WTC11 (cell line): ENCODE results near the gene DNLZ.

Source experiments
- CTCF ChIP-seq: fragments of 200-600 bp; IDR thresholded peaks from 2 replicates; pipeline ENCODE4 v1.8.0; 2022; ENCODE audit warnings: antibody characterized with exemption
- E2F4 ChIP-seq: sonication (generic); formaldehyde crosslinking; IDR thresholded peaks from 2 replicates; pipeline ENCODE4 v1.8.1; 2022; ENCODE audit warnings: low read depth, mild to moderate bottlenecking, moderate library complexity, missing genetic modification reagents, borderline replicate concordance
- ETV6 ChIP-seq: sonication (generic); formaldehyde crosslinking; IDR thresholded peaks from 2 replicates; pipeline ENCODE4 v1.8.1; 2022; ENCODE audit warnings: mild to moderate bottlenecking, missing genetic modification reagents
- MAX ChIP-seq: sonication (generic); formaldehyde crosslinking; IDR thresholded peaks from 2 replicates; pipeline ENCODE4 v1.8.0; 2022; ENCODE audit warnings: mild to moderate bottlenecking, missing genetic modification reagents
- NFYB ChIP-seq: sonication (generic); formaldehyde crosslinking; conservative IDR thresholded peaks from 2 replicates; pipeline ENCODE4 v1.8.0; 2022; ENCODE audit warnings: low read depth, missing genetic modification reagents
- NR1H2 ChIP-seq: sonication (generic); formaldehyde crosslinking; IDR thresholded peaks from 2 replicates; pipeline ENCODE4 v1.9.0; 2021; ENCODE audit warnings: mild to moderate bottlenecking, moderate library complexity, missing genetic modification reagents
- PRDM15 ChIP-seq: sonication (generic); formaldehyde crosslinking; IDR thresholded peaks from 2 replicates; pipeline ENCODE4 v1.8.0; 2022; ENCODE audit warnings: missing genetic modification reagents
- PREB ChIP-seq: sonication (generic); formaldehyde crosslinking; IDR thresholded peaks from 2 replicates; pipeline ENCODE4 v1.8.1; 2022; ENCODE audit warnings: mild to moderate bottlenecking, missing genetic modification reagents, moderate library complexity, borderline replicate concordance
- TCF7 ChIP-seq: sonication (generic); formaldehyde crosslinking; IDR thresholded peaks from 2 replicates; pipeline ENCODE4 v1.8.0; 2022; ENCODE audit warnings: mild to moderate bottlenecking, low read depth, missing genetic modification reagents, moderate library complexity
- ZNF423 ChIP-seq: fragments of 250-450 bp; sonication (Bioruptor Pico); IDR thresholded peaks from 2 replicates; pipeline ENCODE4 v2.1.2; 2022; ENCODE audit warnings: mild to moderate bottlenecking, moderate library complexity
- ZSCAN18 ChIP-seq: fragments of 250-450 bp; sonication (Bioruptor Pico); IDR thresholded peaks from 2 replicates; pipeline ENCODE4 v2.1.2; 2022; ENCODE audit warnings: mild to moderate bottlenecking, moderate library complexity

- no peak for TF ChIP-seq CTCF
- TF ChIP-seq PRDM15 (CRISPR knock-in tag) = no peak
- no peak for TF ChIP-seq PREB (CRISPR knock-in tag)
- TF ChIP-seq ETV6 (CRISPR knock-in tag) = no peak
- TF ChIP-seq NFYB (CRISPR knock-in tag) = no peak
- no peak for TF ChIP-seq ZNF423
- TF ChIP-seq MAX (CRISPR knock-in tag) = no peak
- TF ChIP-seq E2F4 (CRISPR knock-in tag) = no peak
- TF ChIP-seq NR1H2 = no peak
- no peak for TF ChIP-seq ZSCAN18
- no peak for TF ChIP-seq TCF7 (CRISPR knock-in tag)
Measured at GRCh38 chr9:136405481-136405880, 41.9 kb upstream of the DNLZ start.
